ENCODE results near the gene C1orf21.

C1orf21 gene

DNA sequence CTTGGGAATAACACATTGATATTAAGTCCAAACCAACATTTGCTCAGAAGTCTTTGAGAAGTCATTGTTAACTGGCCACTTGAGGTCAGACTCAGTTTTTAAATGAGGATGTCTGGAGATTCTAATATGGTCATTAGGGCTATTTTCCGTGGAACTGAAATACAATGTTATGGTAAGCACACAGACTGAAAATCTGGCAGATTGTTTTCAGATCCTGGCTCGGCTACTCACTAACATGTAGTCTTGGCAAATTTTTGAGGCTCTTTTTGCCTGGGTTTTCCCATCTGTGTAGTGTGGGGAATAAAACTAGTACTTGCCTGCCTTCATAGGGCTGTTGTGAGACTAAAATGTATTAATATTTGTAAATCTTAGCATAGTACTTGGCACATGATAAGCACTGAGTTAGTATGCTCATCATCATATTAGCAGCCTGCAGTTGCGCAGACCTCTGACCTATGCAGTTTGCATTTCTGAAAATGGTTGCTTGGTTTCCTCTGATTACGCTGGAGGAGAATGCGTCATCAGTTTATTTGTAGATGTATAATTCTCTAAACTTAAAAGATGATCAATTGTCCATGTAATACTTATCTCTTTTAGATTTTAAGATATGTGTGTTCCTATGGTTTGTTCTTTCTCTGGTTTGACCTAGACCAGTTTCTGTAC lies 100.8 kb downstream of the C1orf21 start:
- no peak for DNase-seq

DNA sequence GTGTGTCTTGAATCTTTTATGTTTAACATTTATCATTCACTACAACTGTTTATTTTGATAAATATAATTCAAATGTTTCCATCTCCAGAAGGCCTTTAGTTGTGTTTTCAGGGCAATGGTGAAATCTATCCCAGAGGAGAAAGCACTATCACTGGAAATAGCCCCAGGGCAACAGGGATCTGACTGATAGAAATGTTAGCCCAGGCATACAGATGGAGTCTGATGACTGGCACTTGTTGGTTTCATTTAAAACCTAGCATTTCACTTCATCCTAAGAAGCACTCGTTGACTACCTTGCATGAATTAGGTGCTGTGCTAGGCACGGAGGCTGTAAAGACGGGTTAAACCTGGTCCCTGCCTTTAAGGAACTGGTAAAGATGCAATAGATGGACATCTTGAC lies 103.1 kb downstream of the C1orf21 start:
- DNase-seq, result no peak

DNA sequence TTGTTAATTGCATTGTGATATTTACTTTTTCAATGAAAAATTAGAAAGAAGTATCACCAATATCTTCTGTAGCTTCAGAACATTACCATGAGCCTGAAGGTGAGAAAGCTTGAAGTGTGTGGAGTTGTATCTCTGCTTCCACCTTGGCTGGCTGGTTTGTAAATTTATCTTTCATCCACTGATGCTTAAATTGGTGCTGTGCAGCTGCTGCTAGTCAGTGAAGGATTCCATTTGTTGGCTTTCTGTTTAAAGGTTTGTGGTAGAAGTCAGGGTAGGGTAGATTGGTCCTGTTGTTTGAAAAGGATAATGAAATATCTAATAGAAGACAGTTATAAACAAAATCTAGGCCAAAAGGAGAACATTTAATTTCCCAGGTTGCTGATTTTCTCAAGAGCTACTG lies 105.7 kb downstream of the C1orf21 start:
- no peak for DNase-seq

DNA sequence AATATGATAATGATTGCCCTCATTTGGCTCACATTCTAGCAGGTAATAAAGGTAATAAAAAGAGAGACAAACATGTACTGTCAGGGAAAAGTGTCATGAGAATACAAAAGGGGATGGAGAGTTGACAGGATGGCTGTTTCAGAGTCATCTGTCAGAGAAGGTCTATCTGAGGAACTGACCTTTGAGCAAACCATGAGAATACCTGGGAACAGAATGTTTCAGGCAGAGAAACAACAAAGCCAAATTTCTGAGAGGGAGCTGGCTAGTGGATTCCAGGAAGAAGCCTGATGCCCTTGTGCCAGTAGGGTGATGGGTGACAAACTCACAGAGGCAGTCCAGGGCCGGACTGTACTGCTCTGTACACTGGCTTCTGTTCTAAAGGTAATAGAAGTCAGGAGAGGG lies 107.2 kb downstream of the C1orf21 start:
- no peak for DNase-seq

DNA sequence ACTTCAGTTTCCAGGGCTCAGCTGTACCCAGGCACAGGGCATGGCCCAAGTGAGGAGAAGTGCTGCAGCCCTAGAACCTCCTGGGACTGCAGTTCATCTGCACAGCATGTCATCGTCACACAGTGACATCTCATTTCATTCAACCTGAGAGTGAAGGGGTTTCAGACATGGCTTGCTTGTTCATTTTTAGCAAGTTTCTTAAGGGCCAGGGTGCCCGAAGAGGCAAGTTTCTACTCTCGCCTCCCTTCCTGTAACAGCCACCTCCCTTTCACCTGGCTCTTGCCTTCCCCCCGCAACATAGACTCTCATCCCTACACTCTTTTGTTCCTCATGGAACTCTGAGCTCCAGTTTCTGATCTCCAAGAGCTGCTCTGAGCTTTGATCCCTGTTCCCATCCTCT lies 108.1 kb downstream of the C1orf21 start:
- no peak for DNase-seq

DNA sequence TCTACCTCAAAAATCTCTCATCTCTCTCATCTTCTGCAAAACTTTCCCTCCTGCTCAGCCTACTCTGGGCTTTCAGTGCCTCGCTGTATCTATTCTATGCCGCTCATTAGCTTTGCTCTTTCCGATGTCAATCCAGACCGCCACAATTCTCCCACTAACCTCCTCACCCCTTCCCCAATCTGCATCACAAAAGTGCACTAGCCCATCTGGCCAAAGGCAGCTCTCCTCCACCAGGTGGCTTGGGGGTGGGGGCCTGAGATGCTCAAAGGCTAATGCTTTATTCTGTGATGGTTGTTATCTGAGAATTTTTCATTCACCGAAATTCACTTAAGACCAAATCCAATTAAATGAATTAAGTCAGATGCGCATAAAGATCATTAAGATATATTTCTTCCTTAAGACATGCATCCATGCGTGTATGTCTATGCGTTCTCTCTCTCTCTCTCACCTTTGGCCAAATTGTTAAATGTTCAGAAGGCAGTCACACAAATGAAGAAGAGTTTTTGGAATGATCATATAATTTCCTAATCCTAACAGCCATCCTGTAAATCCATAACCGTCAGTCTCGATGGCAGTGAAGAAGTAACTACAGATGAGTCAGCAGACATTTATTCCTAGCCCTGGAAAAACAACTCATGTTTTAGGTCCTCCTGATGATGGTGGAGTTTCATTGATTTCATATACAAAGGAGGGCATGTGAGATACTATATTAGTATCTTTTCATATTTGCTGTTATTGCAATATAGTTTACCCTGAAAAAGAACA lies 111.3 kb downstream of the C1orf21 start:
- no peak for DNase-seq

GRCh38 chr1:184499616-184500015 lies 112.8 kb downstream of the C1orf21 start:
- DNase-seq, result peak; percentile 29

- DNase-seq, result no peak
These were observed 115.3 kb downstream of the C1orf21 start for GRCh38 chr1:184502161-184502560.

- DNase-seq, result no peak
These were observed 116.5 kb downstream of the C1orf21 start for GRCh38 chr1:184503221-184503749.

- no peak for DNase-seq
These were observed 117.5 kb downstream of the C1orf21 start for GRCh38 chr1:184504040-184504954.

GRCh38 chr1:184504955-184505338 lies 118.1 kb downstream of the C1orf21 start:
- no peak for DNase-seq

GRCh38 chr1:184506481-184506880 lies 119.7 kb downstream of the C1orf21 start:
- DNase-seq, result no peak

DNA sequence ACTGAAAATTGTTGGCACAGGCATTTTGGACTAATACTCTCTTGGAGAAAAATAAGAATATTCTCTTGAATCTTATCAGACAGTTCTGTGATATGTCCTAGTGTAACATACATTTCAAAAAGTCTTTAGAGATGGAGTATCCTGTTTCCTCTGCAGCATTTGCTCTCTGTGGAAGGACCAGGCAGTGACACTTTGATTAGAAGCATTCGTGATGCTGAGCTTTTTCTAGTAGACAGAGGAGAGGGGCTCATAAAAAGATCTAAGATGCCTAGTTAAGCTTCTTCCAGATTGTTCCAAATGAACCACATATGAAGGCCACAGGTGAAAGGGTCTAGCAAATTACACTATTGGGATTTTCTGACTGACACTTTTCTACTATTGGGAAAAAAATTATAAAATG lies 120.3 kb downstream of the C1orf21 start:
- no peak for DNase-seq

GRCh38 chr1:184507604-184508280 lies 120.9 kb downstream of the C1orf21 start:
- DNase-seq, result peak; percentile 17

DNA sequence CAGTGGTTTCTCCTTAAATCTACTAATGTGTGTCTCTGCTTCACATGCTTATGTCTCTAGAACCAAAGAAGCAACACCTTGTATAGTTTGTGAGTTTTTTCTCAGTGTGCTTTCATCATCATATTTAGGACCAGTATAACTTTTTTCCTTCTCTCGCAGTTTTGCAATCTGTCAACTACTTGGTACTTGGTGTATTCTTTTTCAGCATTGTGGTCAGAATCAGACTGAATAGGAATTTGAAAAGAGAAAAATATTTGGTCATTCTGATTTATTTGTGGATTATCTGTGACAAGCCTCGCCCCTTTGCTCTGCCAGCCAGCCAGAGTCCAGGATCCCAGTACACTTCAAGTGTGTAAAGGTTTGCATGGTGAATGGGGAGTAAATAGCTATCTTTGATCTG lies 122.3 kb downstream of the C1orf21 start:
- no peak for DNase-seq

GRCh38 chr1:184510110-184510509 lies 123.3 kb downstream of the C1orf21 start:
- DNase-seq, result no peak

DNA sequence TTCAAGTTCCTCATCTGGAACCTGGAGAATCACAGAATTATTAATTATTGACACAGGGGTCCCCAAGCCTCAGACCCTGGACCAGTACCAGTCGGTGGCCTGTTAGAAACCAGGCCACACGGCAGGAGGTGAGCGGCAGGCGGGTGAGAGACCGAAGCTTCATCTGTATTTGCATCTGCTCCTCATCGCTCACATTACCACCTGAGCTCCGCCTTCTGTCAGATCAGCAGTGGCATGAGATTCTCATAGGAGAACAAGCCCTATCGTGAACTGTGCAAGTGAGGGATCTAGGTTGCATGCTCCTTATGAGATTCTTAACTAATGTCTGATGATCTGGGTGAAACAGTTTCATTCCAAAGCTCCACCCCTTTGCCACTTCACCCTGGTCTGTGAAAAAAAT lies 125.9 kb downstream of the C1orf21 start:
- no peak for DNase-seq

DNA sequence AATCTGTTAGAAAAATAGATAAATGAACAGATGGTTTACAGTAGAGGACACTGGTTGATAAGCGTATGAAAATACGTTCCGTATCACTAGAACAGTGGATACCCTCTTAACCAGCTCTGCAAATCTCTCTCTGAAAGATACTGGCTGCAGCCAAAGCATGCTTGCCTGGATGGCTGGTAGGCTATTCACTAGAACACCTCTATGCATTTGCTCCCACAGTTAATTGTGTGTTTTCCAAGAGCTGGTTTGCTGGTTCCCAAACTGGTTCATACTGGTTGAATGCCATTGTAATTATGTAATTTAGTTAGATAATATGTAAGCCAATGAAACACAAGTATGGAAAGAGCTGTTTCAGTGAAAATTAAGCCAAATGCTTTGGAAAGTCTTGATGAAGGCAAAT lies 126.6 kb downstream of the C1orf21 start:
- DNase-seq, result no peak

DNA sequence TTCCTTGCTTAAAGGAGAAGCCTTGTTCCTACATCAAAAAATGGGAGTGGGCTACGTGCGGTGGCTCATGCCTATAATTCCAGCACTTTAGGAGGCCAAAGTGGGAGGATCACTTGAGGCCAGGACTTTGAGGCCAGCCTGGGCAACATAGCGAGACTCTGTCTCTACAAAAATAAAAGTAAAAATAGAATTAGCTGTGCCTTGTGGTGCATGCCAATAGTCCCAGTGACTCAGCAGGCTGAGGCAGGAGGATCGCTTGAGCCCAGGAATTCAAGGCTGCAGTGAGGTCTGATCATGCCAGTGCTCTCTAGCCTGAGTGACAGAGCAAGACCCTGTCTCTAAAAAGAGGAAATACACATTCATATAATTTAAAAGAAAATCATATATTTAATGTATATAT lies 127.1 kb downstream of the C1orf21 start:
- peak; percentile 60 for DNase-seq

DNA sequence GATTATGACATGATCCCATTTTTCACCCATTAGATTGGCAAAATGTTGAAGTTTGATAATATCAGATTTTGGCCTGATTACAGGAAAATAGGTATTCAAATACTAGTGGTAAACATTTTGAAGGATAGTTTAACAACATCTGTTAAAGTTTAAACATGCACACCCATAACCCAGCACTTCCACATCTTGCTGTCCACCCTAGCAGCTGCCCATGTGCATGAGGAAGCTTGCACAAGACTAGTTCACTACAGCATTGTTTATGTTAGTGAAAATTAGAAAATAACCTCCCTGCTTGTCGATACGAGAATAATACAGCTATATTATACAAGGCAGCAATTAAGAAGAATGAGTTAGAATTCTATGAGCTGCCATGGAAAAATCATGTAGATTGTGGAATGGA lies 127.6 kb downstream of the C1orf21 start:
- DNase-seq, result no peak

DNA sequence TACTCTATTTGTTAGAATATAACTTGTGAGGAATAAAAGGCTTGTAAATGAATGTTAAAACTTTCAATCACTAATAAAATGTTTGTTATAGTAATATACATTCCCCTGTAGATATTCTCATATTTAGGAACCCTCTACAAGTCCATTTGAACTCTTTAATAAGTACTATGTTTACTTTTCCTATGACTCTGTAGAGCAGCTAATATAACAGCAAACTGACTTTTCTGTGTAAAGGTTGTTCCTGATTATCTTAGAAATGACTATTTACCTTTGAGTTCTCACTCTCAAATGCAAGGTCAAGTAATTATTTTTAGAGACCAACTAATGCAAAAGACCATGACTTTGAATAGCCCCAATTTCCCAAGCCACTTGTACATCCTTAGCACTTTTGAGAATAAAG lies 130.3 kb downstream of the C1orf21 start:
- no peak for DNase-seq

DNA sequence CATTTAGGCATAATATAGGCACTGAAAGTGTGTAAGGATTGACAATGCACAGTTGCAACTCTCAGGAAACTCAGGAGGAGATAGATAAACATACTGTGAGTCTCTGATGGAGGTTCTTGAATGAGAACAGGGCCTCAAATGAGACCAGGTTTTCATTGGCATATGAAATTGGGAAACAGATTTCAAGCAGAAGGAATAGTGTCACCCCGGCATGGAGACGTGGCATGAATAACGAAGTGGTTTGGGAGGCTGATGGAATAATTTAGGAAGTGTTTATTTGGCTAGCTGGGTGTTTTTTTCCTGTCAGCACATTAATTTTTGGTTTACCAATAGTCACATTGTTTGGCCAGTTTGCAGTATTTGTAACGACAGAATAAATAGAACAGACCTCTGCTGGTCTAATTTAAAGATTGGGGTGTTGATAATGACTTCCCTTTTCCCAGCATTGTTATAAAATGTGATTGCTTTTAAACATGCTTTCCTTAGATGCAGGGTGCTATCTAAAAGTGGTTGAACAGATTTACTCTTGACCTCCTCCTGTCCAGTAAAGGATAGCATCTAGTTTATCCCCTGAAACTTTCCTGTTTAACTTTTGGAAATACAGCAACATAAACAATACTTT lies 132.0 kb downstream of the C1orf21 start:
- no peak for DNase-seq

Measured in fibroblast of skin of scalp (primary cell).